K562 (cell line): Measurements from ENCODE around the gene TTC39C. TPM values are rescaled to one million over a fixed set of nuclear protein-coding genes. Genes with fewer than 3 reads are reported as not detected.

ENCODE experiments used
- ATAC-seq: fragments of 200-7000 bp; cut with Tn5 transposase; 3 replicates; pipeline ENCODE4 v1.9.1; 2020; ENCODE audit warnings: moderate library complexity
- BruUV-seq: library from RNA; stranded (reverse); fragments of 400-500 nt; replicated peaks from 2 replicates; lab custom pipeline; 2021; lab: Mats Ljungman, UMichigan
- CTCF ChIA-PET: fragments of 300-600 bp; formaldehyde crosslinking; extraction: SDS; loops from one replicate; lab custom pipeline; 2021; ENCODE audit warnings: low intra/inter-chr PET ratio; lab: Yijun Ruan, JAX
- POLR2A ChIA-PET: fragments of 300-600, 350-650 bp; sonication (Branson Sonifier 250); formaldehyde crosslinking; extraction: SDS; loops from one replicate; lab custom pipeline; 2021; ENCODE audit warnings: antibody characterized with exemption, inconsistent platforms; lab: Yijun Ruan, JAX
- DNase-seq, 4 experiments: peaks; one replicate each; pipeline versions ENCODE4 v3.0.0 to v3.0.0-alpha.2; 2011 to 2018; ENCODE audit warnings: low spot score in 3 of 4, mixed read lengths in 3 of 4; ENCODE audit errors: extremely low read depth in 1 of 4
- FAIRE-seq: peaks from 2 replicates; lab custom pipeline; 2011; peaks lifted over from hg19 to GRCh38; lab: Jason Lieb, UNC
- H2AFZ ChIP-seq: 2 replicates; pipeline ENCODE4 v1.6.0; 2011; ENCODE audit warnings: low read depth, low read length, control low read depth, inconsistent platforms
- H3K27ac ChIP-seq: fragments of 200-600 bp; 3 replicates; pipeline ENCODE4 v1.8.0; 2011; ENCODE audit warnings: low read depth, mild to moderate bottlenecking, control low read depth, inconsistent platforms, low read length, moderate library complexity, mixed read lengths; ENCODE audit errors: extremely low read depth
- H3K27me3 ChIP-seq, 2 experiments: fragments of 300-600 bp in 1 of 2; 2 replicates in 1 of 2; 3 replicates in 1 of 2; pipeline versions ENCODE4 v1.6.0 to v1.8.0; 2011; ENCODE audit warnings: inconsistent platforms in 2 of 2, low read length in 2 of 2, mild to moderate bottlenecking in 1 of 2, mixed read lengths in 1 of 2, moderate library complexity in 1 of 2; ENCODE audit not compliant: control insufficient read depth in 2 of 2, insufficient read depth in 2 of 2
- H3K36me3 ChIP-seq: fragments of 300-600 bp; 3 replicates; pipeline ENCODE4 v1.8.0; 2011; ENCODE audit warnings: mild to moderate bottlenecking, low read length, inconsistent platforms; ENCODE audit not compliant: control insufficient read depth, insufficient read depth
- H3K4me1 ChIP-seq, 2 experiments: fragments of 200-600 bp in 1 of 2; replicated peaks in 1 of 2; 2 replicates in 1 of 2; 3 replicates in 1 of 2; pipeline versions ENCODE4 v1.5.1 to v1.8.0; 2011; ENCODE audit warnings: inconsistent platforms in 2 of 2, low read length in 2 of 2, mild to moderate bottlenecking in 1 of 2, mixed read lengths in 1 of 2, moderate library complexity in 1 of 2; ENCODE audit not compliant: control insufficient read depth in 2 of 2, insufficient read depth in 2 of 2
- H3K4me2 ChIP-seq: 2 replicates; pipeline ENCODE4 v1.6.1; 2011; ENCODE audit warnings: low read length, control low read depth, inconsistent platforms, mixed read lengths; ENCODE audit not compliant: insufficient read depth
- H3K4me3 ChIP-seq: fragments of 200-600 bp; sonication (generic), shearing (Covaris generic); 2 replicates; pipeline ENCODE4 v1.5.1; 2016; ENCODE audit warnings: control low read depth, inconsistent platforms
- H3K79me2 ChIP-seq: fragments of 200-600 bp; 3 replicates; pipeline ENCODE4 v1.8.0; 2011; ENCODE audit warnings: low read length, inconsistent platforms; ENCODE audit not compliant: control insufficient read depth, insufficient read depth
- H3K9ac ChIP-seq, 2 experiments: 2 replicates each; pipeline versions ENCODE4 v1.6.0 to v1.6.1; 2011; ENCODE audit warnings: low read depth in 2 of 2, low read length in 2 of 2, control low read depth in 1 of 2, inconsistent platforms in 1 of 2, mild to moderate bottlenecking in 1 of 2, mixed read lengths in 1 of 2; ENCODE audit not compliant: insufficient read depth in 1 of 2
- H3K9me1 ChIP-seq: one replicate; pipeline ENCODE4 v1.6.0; 2011; ENCODE audit warnings: inconsistent platforms, mild to moderate bottlenecking, low read length, moderate library complexity; ENCODE audit not compliant: control insufficient read depth, insufficient read depth
- H3K9me3 ChIP-seq: replicated peaks from 2 replicates; pipeline ENCODE4 v1.5.1; 2011; ENCODE audit warnings: low read depth, low read length, inconsistent platforms; ENCODE audit not compliant: control insufficient read depth, insufficient read depth
- H4K20me1 ChIP-seq: replicated peaks from 2 replicates; pipeline ENCODE4 v1.6.1; 2011; ENCODE audit warnings: low read length, inconsistent platforms, mixed read lengths; ENCODE audit not compliant: control insufficient read depth, insufficient read depth
- GABPB1 ChIP-seq: sonication (generic); formaldehyde crosslinking; IDR thresholded peaks from 2 replicates; pipeline ENCODE4 v1.8.0; 2022; ENCODE audit warnings: mild to moderate bottlenecking, missing genetic modification reagents
- MBD2 ChIP-seq: sonication (generic); IDR thresholded peaks from 2 replicates; pipeline ENCODE4 v1.6.1; 2016; ENCODE audit warnings: low read depth, borderline replicate concordance
- MTF1 ChIP-seq: fragments of 250-450 bp; sonication (Bioruptor Pico); IDR thresholded peaks from 2 replicates; pipeline ENCODE4 v1.9.0; 2021; ENCODE audit warnings: moderate library complexity, mild to moderate bottlenecking, inconsistent platforms, borderline replicate concordance
- NFE2 ChIP-seq: IDR thresholded peaks from 2 replicates; pipeline ENCODE4 v1.6.1; 2014; ENCODE audit warnings: antibody characterized with exemption, low read depth
- NR2C2 ChIP-seq, 2 experiments: fragments of 200-800 bp in 1 of 2; sonication (Bioruptor generic) in 1 of 2; sonication (generic) in 1 of 2; formaldehyde crosslinking in 1 of 2; IDR thresholded peaks; 2 replicates each; pipeline versions ENCODE4 v1.6.1 to v1.8.0; 2016 to 2022; ENCODE audit warnings: mild to moderate bottlenecking in 1 of 2, missing compliant biosample characterization in 1 of 2, missing genetic modification characterization in 1 of 2, missing genetic modification reagents in 1 of 2
- RBFOX2 ChIP-seq: fragments of 200-400 bp; formaldehyde crosslinking; IDR thresholded peaks from 2 replicates; pipeline ENCODE4 v1.6.1; 2017; ENCODE audit warnings: low read depth, mild to moderate bottlenecking, low read length, moderate library complexity
- SRSF9 ChIP-seq: fragments of 200-400 bp; formaldehyde crosslinking; IDR thresholded peaks from 2 replicates; pipeline ENCODE4 v1.6.1; 2017; ENCODE audit warnings: low read depth, low read length, borderline replicate concordance
- ZNF134 ChIP-seq: fragments of 250-450 bp; sonication (Bioruptor Pico); conservative IDR thresholded peaks from 2 replicates; pipeline ENCODE4 v1.4.0; 2020
- ZNF253 ChIP-seq: fragments of 250-450 bp; sonication (Bioruptor Pico); conservative IDR thresholded peaks from 2 replicates; pipeline ENCODE4 v1.6.1; 2021; ENCODE audit warnings: mild to moderate bottlenecking
- ZNF384 ChIP-seq: IDR thresholded peaks from 2 replicates; pipeline ENCODE4 v1.6.1; 2012; ENCODE audit warnings: low read depth, low read length, improper control_type of control experiment
- WGBS: fragments of 100-300 bp; shearing (Covaris generic); methylation state at CpG from one replicate; pipeline ENCODE4 v1.1.6; 2016; ENCODE audit warnings: low coverage, mixed read lengths; ENCODE audit not compliant: insufficient coverage; ENCODE audit errors: missing lambda C conversion rate; 5-methylcytosine and 5-hydroxymethylcytosine counted together
- in situ Hi-C: fragments of 300-500 bp; cut with MboI; formaldehyde crosslinking; loops from 4 replicates; pipeline ENCODE4 v1.15.0; 2018; ENCODE audit warnings: inconsistent platforms, mixed read lengths
- intact Hi-C: fragments of 100-400 bp; cut with micrococcal nuclease; formaldehyde crosslinking; loops from 2 replicates; pipeline ENCODE4 v1.14.2; 2022
- polyA plus RNA-seq, 8 experiments: library from polyadenylated mRNA; depleted of rRNA in 4 of 8; stranded (reverse) in 5 of 8; unstranded in 3 of 8; fragments of >200 nt; fragmentation: Nextera tagmentation in 2 of 8; fragmentation: Illumina TruSeq in 1 of 8; extraction: Ambion mirVana in 2 of 8; extraction: Trizol in 1 of 8; gene quantifications; 2 replicates each; pipeline versions ENCODE4 v1.2.1 to v1.2.3, GENCODE V29; 2011 to 2014; ENCODE audit warnings: inconsistent platforms in 1 of 8, missing spikeins in 1 of 8
- total RNA-seq, 7 experiments: library from RNA; depleted of rRNA in 6 of 7; stranded (reverse); fragments of >200 nt in 6 of 7; fragmentation: Illumina TruSeq in 2 of 7; extraction: Trizol in 2 of 7; gene quantifications; 2 replicates each; pipeline versions ENCODE4 v1.2.1 to v1.2.3, GENCODE V29; 2011 to 2021; ENCODE audit warnings: low replicate concordance in 1 of 7
- TF ChIP-seq, protein P1 (sequence below): fragments of 450-650 bp; IDR thresholded peaks from 2 replicates; pipeline ENCODE4 v1.6.1; 2016; ENCODE audit warnings: missing biosample characterization, missing genetic modification characterization
- TF ChIP-seq, protein P2 (sequence below): fragments of 250-450 bp; sonication (Bioruptor Pico); IDR thresholded peaks from 2 replicates; pipeline ENCODE4 v1.4.0; 2020
- TF ChIP-seq, protein P3 (sequence below), 2 experiments: fragments of 450-650 bp in 1 of 2; sonication (generic) in 1 of 2; formaldehyde crosslinking; conservative IDR thresholded peaks; 2 replicates each; pipeline versions ENCODE4 v1.4.0 to v1.8.1; 2020 to 2022; ENCODE audit warnings: mild to moderate bottlenecking in 1 of 2, missing genetic modification reagents in 1 of 2

TTC39C gene
- total and polyA plus RNA-seq, 9 of the 15 experiments (the other 6 are each of a cell fraction or from before 2014, with no cell fraction given), result 0.01 to 0.58 (median 0.18) TPM; not detected in 5

DNA sequence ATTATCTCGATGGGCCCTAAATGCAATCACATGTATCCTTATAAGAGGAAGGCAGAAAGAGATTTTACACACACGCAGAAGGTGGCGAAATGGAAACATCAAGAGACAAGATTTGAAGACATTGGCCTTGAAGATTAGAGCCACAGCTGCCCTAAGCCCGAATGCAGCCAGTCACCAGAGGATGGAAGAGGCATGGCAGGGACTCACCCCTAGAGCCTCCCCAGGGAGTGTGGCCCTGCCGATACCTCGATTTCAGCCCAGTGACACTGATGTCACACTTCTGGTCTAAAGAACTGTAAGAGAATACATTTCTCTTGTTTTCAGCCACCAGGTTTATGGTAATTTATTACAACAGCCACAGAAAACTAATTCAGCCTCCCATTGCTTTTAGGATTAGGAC is 17.4 kb downstream of the TTC39C start:
- WGBS, result under 1% methylated on average over 6 of the region's 6 CpGs
- Histone ChIP-seq H3K27ac (no peak overlapping the region), H3K4me2 (no peak overlapping the region), H3K9me3 (no peaks in the 10 kb centered on the region), H4K20me1 (no peaks in the 10 kb centered on the region), H2AFZ (no peak overlapping the region), H3K9me1 (no peaks in the 10 kb centered on the region), H3K36me3 (no peaks in the 10 kb centered on the region), H3K79me2 (no peaks in the 10 kb centered on the region), H3K9ac (no peak overlapping the region), H3K4me3 (no peak overlapping the region), H3K4me1 (no peaks in the 10 kb centered on the region), H3K27me3 (no peaks in the 10 kb centered on the region)
- ATAC-seq (no peak), DNase-seq (no peak), FAIRE-seq (no peak)
- in situ Hi-C loops, result no loop called here
- TF ChIP-seq, protein P1, sequence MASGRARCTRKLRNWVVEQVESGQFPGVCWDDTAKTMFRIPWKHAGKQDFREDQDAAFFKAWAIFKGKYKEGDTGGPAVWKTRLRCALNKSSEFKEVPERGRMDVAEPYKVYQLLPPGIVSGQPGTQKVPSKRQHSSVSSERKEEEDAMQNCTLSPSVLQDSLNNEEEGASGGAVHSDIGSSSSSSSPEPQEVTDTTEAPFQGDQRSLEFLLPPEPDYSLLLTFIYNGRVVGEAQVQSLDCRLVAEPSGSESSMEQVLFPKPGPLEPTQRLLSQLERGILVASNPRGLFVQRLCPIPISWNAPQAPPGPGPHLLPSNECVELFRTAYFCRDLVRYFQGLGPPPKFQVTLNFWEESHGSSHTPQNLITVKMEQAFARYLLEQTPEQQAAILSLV, result no peak
- TF ChIP-seq MTF1 (CRISPR knock-in tag) (no peak), ZNF384 (no peak), GABPB1 (no peak), ZNF134 (no peak), NFE2 (no peak), RBFOX2 (no peak), MBD2 (no peak), ZNF253 (CRISPR knock-in tag) (no peak), NR2C2 (CRISPR knock-in tag; IDR thresholded peaks at IDR 0.05) (no peak), NR2C2 (tag; IDR thresholded peaks at IDR 0.05) (no peak), SRSF9 (no peak)
- TF ChIP-seq, protein P2, sequence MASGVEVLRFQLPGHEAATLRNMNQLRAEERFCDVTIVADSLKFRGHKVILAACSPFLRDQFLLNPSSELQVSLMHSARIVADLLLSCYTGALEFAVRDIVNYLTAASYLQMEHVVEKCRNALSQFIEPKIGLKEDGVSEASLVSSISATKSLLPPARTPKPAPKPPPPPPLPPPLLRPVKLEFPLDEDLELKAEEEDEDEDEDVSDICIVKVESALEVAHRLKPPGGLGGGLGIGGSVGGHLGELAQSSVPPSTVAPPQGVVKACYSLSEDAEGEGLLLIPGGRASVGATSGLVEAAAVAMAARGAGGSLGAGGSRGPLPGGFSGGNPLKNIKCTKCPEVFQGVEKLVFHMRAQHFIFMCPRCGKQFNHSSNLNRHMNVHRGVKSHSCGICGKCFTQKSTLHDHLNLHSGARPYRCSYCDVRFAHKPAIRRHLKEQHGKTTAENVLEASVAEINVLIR (CRISPR knock-in tag), result no peak
- TF ChIP-seq, protein P3, sequence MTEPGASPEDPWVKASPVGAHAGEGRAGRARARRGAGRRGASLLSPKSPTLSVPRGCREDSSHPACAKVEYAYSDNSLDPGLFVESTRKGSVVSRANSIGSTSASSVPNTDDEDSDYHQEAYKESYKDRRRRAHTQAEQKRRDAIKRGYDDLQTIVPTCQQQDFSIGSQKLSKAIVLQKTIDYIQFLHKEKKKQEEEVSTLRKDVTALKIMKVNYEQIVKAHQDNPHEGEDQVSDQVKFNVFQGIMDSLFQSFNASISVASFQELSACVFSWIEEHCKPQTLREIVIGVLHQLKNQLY (CRISPR knock-in tag; conservative IDR thresholded peaks at IDR 0.05), result no peak
- intact Hi-C loops, result no loop called here
- BruUV-seq, result no TSS peak
- ChIA-PET CTCF (no interaction called here), POLR2A (no interaction called here)
